NCI-H748 (cell line): ENCODE results near the gene PKP3.
"Not testable (repeated sequence)": the region's sequence is repeated elsewhere in the genome, so short reads cannot be mapped to it uniquely, and the experiment has no call there.

Experiments
- DNase-seq: peaks from one replicate; lab custom pipeline; 2025; ENCODE audit not compliant: unreplicated experiment; lab: John Stamatoyannopoulos, UW

PKP3 gene

DNA sequence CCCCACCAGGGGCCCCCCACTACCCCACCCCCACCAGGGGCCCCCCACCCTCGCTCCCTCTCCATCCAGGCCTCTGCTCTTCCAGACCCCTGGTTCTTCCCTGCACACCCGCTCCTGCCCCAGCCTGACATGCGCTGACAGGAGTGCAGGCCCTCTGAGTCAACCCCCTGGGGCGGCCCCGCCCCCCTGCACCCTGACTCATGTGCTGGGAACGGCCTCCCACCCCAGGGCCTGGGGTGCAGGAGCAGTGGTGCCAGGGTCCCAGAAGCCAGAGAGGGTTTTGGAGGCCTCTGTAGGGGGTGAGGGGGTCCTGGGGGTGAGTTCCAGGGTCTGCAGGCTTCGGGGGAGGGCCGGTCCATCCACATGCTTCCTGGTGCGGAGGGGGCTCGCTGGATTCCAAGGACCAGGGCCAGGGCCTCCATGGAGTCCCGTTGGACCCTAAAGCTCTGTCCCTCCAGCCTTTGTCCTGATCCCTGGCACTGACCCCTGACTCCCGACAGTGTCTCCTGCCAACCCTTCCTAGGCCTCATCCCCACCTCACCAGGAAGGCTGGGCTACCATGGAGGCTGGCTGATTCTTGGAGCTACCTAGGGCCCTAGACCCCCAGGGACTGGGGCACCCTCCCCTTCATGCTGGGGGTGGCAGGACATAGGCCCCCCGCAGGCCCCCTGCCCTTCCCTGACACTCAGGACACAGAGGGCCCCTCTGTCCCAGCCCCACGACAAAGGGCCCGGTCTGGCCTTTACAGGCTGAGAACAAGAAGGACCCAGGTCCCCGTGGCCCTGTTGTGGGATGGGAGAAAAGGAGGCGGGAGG, 583 bp upstream of the PKP3 start:
- DNase-seq: no peak

DNA sequence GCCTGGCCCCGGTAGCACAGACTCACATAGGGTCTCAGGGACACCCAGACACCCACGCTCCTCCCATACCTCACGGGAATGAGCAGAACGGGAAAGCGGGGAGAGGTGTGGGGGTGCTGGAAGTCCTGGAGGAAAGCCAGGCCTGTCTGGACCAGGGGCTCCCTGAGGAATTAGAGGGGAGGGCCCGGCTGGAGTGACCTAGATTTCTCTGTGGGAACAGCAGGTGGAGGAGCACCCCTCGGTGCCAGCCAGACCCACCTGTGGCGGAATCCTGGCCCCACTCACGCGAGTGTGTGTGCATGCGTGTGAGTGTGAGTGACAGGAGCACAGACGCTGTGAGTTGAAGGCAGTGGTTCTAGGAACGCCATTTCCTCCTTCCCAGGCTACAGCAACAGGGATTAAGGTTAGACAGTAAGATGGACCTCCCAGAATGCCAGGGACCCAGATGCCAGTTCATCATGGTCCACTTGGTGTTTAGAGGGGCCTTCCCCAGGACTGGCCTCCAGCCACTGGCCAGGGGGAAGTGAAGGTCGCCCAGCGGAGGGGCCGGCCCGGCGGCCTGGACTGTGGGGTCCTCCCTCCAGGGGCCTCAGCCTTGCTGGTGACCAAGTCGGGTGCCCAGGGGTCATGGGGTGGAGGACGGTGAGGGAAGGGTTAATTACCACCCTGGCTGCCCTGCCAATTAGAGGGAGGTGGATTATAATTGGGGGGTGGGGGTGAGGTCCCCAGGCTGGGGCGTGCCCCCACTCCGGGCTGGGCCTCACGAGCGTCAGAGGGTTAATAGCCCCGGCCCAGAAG, 1.0 kb downstream of the PKP3 start:
- DNase-seq: no peak

DNA sequence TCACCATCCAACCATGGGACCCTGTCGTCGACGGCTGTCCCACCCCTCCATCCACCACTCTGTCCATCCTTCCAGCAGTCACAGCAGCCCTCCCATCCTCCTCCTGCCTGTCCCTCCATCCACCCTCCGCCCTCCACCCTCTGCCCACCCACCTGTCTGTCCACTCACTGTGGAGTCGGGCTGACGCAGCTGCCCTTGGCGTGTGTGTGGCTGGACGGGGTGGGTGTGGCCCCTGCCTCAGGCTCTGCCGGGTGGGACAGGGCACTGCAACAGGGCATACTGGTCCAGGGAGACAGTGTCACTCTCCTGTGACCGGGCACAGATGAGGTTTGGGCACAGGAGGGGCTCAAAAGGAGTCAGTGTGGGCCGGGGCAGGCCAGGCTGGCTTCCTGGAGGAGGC, 1.9 kb downstream of the PKP3 start:
- DNase-seq: no peak

DNA sequence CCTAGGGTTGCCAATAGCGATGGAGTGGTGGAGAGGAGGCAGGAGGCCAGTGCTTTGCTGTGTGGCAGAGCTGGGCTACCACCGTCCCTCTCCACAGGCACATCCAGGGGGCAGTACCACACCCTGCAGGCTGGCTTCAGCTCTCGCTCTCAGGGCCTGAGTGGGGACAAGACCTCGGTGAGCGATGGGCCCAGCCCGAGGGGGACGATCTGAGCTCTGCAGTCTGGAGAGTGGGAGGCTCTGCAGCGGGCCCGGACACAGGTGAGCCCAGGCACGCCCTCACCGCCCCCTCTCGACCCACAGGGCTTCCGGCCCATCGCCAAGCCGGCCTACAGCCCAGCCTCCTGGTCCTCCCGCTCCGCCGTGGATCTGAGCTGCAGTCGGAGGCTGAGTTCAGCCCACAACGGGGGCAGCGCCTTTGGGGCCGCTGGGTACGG, 2.5 kb downstream of the PKP3 start:
- DNase-seq: peak; percentile 22

DNA sequence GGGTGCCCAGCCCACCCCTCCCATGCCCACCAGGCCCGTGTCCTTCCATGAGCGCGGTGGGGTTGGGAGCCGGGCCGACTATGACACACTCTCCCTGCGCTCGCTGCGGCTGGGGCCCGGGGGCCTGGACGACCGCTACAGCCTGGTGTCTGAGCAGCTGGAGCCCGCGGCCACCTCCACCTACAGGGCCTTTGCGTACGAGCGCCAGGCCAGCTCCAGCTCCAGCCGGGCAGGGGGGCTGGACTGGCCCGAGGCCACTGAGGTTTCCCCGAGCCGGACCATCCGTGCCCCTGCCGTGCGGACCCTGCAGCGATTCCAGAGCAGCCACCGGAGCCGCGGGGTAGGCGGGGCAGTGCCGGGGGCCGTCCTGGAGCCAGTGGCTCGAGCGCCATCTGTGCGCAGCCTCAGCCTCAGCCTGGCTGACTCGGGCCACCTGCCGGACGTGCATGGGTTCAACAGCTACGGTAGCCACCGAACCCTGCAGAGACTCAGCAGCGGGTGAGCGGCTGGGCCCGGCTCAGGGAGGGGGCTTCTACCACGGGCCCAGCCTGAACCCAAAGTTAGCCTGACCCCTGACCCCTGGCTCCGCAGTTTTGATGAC, 3.0 kb downstream of the PKP3 start:
- no peak for DNase-seq

DNA sequence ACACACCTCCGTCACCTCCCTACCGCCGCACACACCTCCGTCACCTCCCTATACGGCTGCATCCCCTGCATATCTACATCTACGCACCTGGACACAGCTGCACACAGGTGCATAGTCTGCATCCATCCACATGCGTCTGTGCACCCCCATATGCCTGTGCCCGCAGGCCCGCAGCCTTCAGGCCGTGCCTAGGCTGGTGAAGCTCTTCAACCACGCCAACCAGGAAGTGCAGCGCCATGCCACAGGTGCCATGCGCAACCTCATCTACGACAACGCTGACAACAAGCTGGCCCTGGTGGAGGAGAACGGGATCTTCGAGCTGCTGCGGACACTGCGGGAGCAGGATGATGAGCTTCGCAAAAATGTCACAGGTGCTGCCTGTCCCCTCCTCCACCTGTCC, 4.8 kb downstream of the PKP3 start:
- no peak for DNase-seq

DNA sequence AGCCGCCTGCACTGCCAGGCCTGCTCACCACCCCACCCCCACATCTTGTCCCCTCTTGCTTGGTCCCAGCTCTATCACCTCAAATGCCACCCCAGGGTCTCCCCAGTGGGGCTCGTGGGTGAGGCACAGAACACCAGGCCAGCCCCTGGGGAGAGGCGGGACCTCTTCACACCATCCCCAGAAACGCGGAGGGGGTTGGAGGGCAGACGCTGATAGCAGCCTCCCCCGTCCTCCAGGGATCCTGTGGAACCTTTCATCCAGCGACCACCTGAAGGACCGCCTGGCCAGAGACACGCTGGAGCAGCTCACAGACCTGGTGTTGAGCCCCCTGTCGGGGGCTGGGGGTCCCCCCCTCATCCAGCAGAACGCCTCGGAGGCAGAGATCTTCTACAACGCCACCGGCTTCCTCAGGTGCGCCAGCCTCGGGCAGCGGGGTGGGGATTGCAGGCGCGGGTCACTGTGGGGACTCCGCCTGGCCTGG, 5.8 kb downstream of the PKP3 start:
- DNase-seq: no peak

DNA sequence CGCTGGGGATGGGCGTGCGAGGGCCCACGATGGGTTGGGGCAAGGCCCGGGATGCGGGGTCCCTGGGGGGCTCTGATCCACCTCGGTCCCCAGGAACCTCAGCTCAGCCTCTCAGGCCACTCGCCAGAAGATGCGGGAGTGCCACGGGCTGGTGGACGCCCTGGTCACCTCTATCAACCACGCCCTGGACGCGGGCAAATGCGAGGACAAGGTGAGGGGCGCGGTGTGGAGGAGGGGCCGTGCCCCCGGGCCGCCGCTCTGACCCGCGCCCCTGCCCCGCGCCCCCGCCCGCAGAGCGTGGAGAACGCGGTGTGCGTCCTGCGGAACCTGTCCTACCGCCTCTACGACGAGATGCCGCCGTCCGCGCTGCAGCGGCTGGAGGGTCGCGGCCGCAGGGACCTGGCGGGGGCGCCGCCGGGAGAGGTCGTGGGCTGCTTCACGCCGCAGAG, 6.3 kb downstream of the PKP3 start:
- DNase-seq: no peak

DNA sequence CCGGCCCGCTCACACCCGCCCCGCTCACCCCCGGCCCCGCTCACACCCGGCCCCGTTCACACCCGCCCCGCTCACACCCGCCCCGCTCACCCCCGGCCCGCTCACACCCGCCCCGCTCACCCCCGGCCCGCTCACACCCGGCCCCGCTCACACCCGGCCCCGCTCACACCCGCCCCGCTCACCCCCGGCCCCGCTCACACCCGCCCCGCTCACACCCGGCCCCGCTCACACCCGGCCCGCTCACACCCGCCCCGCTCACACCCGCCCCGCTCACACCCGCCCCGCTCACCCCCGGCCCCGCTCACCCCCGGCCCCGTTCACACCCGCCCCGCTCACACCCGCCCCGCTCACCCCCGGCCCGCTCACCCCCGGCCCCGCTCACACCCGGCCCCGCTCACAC, 7.2 kb downstream of the PKP3 start:
- not testable (repeated sequence) for DNase-seq

DNA sequence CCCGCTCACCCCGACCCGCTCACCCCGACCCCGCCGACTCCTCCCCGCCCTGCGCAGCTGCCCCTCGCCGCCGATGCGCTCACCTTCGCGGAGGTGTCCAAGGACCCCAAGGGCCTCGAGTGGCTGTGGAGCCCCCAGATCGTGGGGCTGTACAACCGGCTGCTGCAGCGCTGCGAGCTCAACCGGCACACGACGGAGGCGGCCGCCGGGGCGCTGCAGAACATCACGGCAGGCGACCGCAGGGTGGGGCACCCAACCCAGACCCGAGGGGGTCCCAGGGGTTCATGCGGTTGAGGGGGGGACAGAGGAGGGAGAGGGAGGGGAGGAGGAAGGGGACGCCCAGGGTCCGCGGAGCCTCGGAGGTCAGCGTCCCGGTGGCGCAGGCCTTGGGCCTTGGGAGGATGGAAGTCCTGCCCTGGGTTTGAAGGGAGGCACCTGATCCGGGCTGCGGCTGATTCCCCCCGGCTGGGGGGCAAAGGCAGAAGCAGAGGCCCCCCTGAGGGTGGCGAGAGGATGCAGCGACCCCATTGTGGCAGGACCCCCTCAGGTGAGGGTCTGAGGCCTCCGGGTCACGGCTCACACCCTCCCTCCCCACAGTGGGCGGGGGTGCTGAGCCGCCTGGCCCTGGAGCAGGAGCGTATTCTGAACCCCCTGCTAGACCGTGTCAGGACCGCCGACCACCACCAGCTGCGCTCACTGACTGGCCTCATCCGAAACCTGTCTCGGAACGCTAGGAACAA, 9.2 kb downstream of the PKP3 start:
- no peak for DNase-seq

DNA sequence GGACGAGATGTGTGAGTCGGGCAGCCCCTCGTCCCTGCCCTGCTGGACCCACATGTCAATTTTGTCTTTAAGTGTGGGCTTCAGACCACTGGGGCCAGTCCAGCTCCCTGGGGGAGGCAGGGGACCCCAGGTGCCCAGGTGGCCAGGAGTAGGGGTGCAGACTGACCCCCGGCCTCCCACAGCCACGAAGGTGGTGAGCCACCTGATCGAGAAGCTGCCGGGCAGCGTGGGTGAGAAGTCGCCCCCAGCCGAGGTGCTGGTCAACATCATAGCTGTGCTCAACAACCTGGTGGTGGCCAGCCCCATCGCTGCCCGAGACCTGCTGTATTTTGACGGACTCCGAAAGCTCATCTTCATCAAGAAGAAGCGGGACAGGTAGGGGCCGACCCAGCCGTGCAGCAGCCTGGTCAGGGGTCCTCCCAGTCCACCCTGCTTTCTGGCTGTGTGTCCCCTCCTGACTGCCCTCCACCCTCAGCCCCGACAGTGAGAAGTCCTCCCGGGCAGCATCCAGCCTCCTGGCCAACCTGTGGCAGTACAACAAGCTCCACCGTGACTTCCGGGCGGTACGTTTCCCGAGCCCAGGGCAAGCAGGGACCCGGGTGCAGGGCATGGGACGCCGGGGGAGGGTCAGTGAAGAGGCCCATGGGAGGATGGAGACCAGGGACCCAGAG, 9.9 kb downstream of the PKP3 start:
- no peak for DNase-seq

DNA sequence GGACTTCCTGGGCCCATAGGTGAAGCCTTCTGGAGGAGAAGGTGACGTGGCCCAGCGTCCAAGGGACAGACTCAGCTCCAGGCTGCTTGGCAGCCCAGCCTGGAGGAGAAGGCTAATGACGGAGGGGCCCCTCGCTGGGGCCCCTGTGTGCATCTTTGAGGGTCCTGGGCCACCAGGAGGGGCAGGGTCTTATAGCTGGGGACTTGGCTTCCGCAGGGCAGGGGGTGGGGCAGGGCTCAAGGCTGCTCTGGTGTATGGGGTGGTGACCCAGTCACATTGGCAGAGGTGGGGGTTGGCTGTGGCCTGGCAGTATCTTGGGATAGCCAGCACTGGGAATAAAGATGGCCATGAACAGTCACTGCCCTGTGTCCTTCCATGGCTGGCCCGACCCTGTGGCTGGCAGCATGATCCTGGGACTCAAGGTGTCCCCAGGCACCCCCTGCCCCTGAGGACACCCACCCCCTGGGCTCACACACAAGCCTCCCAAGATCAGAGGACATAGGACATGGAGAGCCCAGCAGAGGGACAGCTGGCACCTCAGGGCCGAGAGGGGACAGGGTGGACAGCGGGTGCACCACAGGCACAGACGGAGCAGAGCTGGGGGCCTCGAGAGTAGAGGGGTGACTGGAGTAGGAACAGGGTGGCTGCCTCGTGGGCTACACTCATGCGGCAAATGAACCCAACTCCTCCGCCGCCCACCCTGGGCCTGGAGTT, 10.7 kb downstream of the PKP3 start:
- no peak for DNase-seq

DNA sequence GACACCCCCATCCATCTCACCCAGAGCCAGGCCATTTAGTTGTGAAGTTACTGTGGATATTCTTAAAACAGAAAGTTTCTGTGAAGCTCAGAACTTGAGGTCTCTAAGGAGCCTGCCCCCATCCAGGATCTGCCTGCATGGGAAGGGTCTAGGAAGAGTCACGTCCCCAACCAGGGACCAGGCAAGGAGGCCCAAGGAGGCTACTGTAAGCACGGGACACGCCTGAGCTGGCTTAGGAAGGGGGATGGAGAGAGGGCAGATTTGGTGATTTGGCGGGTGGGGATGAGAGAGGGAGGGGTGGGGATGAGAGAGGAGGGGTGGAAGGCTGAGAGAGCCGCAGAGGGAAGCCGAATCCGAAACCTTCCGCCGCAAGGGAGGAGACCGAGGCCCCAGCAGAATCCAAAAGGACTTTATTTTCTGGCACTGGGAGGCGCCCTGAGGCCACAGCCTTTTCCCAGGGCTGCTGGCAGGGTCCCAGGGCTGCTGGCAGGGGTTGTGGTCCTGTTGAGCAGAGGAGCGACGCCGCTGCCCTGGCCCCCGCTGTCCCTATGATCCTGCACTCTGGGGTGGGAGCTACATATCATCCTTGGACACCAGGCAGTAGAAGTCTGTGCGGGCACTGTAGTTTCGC, 11.4 kb downstream of the PKP3 start:
- no peak for DNase-seq

DNA sequence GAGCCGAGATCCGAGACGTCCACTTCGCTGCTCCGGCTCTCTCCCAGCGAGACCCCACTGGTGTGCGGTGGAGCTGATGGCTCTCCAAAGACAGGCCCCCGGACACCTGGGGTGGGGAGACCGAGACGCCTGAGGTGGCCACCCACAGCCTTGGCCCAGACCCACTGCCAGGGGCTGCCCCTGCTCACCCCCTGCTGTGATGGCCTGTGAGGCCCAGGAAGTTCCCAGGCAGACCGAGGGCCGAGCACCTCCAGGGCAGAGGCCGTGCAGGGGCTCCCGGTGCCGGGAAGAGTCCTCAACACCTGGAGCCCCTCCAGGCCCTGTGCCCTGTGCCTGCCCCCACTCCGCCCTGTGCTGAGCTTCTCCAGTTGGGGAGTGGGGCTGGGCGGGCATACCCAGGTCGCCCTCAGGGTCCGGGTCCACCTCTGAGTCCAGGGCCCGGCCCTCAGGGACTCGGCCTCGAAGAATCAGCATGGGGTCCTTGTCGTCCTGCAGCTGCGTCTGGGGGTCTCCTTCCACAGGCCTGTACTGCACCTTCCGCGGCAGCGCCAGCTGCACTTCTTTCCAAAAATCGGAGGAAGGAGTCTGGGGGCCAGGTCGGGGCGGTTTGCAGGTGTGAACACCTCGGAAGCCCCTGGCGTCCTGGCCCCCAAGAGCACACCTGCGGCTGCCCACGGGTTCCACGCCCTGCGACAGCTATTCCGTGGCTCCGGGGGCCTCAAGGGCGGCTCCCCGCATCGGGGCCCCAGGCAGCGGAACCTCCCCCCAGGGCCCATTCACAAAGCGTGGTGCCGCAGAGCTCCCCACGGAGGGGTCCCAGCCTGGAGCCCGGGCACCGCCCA, 12.2 kb downstream of the PKP3 start:
- DNase-seq: no peak

DNA sequence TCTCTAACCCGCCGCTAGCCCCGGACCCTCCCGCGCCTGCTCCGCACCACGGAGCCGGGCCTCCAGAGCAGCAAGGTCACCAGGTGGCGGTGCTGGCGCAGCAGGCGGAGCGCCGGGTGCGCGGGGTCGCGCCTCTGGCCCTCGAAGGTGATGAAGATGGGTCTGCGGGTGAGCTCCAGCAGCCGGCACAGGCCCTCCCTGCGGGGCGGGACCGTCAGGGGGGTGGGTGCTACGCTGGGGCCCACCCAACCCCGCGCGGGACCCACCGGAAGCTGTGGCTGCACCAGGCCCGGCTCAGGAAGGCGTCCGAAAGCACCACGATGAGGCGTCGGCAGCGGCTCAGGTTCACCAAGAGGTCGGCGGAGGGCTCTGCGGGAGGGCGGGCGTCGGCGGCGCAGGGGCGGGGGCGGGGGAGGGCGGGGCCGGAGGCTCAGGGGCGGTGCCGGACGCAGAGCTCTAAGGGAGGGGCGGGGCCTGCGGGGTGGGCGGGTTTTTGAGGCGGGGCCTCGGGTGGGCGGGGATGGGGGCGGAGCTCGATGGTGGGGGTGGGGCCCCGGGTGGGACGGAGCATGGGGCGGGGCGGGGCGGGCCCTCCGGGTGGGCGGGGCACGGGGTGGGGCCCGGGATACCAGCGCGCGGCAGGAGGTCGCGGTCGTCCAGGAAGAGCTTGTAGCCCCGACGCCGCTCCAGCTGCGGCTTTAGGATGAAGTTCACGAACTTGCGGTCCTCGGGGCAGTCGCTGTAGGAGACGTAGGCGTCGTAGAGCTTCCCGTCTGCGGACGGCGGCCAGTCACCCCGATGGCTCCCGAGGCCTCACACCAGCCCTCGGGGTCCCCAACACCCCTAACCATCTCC, 13.0 kb downstream of the PKP3 start:
- DNase-seq: no peak

DNA sequence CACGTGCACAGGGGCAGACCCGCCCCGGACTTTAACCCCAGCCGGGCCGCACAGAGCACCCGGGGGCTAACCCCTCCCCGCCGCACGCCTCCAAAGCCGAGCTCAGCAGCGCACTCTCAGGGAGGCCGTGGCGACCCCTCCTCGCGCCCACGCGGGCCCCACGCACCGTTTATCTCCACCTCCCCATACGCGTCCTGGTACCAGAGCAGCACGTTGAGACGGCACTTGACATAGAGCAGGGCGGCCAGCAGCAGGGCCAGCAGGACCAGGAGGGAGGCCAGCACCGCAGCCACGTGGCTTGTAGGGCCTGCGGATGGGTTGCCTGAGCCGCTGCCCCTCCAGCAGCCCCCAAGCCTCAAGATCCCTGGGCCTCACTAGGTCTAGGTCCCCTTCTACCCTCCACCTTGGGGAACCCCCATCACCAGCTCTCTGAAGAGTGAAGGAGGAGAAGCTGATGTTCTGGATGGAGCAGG, 13.7 kb downstream of the PKP3 start:
- no peak for DNase-seq
